NCI-H1436 (cell line): ENCODE results near the gene GPLD1.

Experiments
- DNase-seq: peaks from one replicate; lab custom pipeline; 2025; lab: John Stamatoyannopoulos, UW

GPLD1 gene

GRCh38 chr6:24381476-24382219 lies 107.7 kb downstream of the GPLD1 start:
- DNase-seq = no peak

- DNase-seq = no peak
Observed at GRCh38 chr6:24378473-24379097, 110.8 kb downstream of the GPLD1 start.
